Renal cortex interstitium (tissue), 11 donors: Measurements from ENCODE around the gene ZMIZ1. TPM values are rescaled to one million over a fixed set of nuclear protein-coding genes. Genes with fewer than 3 reads are reported as not detected.

Experiments used
- DNase-seq, 11 donors: peaks; one replicate each; pipeline ENCODE4 v3.0.0-alpha.2; 2013; ENCODE audit warnings: low read depth in 9 of 11, low spot score in 4 of 11; ENCODE audit errors: extremely low read depth in 1 of 11
- polyA plus RNA-seq, 3 donors: library from polyadenylated mRNA; unstranded; fragments of 120-200 nt; gene quantifications; one replicate each; pipeline ENCODE4 v1.2.1, GENCODE V29; 2013; ENCODE audit not compliant: insufficient read length in 3 of 3

The ZMIZ1 gene
- polyA plus RNA-seq, 3 donors = 69.2 to 85.6 (median 74.3) TPM

DNA sequence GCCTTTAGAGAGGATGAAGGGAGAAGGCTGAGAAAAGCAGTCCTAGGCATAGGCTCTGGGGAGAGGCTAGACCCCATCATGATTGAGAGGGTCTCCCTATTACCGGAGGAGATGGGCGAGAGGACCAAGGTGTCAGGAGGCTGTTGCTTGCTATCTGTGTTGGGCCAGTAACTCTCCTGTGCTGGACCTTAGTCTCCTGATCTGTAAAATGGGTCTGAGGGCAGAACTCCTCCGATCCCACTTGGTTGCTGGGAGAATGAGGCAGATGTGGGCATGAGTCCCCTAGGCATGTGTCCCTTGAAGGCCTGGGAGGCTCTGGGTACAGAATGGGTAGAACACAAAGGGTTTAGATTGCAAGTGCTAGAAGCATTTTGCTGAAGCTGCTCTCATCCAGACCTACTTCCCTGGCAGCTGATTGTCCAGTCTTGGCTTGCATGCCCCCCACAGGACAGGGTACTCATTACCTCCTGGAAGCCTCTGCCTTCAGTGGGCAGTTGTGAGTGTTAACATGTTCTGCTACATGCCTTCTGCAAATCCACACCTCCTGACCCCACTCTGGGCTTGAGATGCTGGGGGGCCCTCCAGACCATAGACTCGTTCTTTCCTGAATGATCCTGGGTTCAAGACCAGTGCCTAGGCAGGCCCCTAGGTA lies 4.4 kb downstream of the ZMIZ1 start:
- DNase-seq = no peak

DNA sequence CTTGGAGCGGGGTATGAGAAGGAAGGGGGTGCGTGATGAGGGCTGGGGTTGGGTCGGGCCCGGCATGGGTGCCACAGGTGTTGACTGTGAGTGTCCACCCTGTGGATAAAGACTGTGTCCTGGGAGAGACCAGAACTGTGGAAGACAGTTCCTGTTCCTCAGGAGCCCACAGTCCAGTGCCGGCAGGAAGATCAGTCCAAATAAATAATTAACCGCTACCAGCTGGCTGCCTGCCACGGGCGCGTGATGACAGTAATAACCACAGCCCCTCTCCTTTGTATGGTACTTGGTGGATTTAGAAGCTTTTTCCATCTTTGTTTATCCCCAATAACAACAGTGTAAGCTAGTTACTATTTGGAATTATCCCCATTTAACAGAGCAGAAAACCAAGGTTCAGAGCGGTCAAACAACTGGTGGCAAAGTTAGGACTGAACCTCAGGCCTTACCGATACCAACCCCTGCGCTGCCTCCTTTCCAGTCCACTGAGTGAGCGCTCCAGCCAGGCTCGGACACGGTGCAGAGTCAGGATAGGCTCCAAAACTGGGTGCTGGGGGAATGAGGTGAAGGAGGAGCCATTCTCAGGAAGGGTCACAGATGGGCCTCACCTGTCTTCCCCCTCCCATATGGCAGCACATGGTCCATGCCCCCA lies 5.1 kb downstream of the ZMIZ1 start:
- no peak for DNase-seq

DNA sequence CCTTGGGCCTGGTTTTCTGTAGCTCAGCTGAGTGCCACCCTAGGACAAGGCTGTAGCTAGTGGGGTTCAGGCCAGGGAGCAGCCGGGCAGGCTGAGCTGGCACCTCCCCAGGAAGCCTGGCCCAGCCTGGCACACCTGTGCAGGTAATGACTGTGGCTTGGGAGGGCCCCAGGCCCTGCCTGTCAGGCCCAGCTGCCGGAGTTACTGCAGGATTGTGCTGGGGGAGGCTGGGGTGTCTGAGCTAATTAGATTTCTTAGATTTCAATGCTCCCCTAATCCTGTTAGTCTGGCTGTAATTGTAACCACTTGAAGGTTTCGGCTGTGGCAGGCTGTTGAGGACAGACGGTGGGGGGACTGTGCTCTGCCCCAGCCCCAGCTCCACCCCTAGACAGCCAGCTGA lies 6.0 kb downstream of the ZMIZ1 start:
- no peak for DNase-seq

DNA sequence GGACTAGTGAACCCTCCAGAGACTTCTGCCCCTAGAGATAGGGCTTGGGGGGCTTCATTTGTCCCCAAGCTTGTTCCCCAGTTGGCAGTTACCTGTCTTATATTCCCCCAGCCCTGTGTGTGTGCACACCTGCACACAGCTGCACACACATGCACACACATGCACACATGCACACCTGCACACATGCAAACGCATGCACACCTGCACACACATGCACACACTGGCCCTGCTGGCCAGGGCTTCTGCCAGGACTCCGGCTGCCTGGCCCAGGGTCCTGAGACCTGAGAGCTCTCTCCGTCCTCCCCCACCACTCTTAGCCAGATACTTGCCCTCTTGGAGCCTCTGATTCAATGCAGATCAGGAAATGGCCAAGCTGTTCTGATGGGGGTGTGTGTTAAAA lies 6.7 kb downstream of the ZMIZ1 start:
- no peak for DNase-seq

DNA sequence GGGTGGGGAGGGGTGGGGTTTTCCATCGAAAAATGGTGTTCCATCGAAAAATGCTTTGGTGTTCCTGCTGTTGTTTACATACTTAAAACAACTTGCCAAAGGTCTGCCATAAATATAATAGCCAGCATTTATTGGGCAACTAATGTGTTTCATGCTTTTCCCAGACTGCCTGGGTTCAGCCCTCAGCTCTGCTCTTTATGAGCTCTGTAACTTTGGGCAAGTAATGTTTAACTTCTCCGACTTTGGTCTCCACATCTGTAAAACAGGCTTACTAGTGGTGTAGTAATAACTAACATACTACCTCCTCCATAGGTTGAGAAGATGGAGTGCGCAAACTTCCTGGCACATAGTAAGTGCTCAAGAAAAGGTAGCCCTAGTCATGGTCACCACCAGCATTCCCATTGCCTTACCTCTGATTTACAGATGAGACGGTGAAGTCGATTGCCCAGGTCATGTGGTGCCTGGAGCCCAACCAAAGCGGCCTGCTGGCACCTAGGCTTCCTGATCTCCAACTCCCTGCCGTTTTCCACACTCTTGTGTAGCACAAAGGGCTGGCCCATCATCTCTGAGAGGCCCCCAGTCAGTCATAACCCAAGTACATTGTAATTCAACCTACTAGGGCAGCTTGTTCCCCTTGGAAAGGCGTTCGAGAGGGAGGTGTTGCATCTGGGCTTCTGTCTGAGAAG lies 8.9 kb downstream of the ZMIZ1 start:
- DNase-seq = no peak

DNA sequence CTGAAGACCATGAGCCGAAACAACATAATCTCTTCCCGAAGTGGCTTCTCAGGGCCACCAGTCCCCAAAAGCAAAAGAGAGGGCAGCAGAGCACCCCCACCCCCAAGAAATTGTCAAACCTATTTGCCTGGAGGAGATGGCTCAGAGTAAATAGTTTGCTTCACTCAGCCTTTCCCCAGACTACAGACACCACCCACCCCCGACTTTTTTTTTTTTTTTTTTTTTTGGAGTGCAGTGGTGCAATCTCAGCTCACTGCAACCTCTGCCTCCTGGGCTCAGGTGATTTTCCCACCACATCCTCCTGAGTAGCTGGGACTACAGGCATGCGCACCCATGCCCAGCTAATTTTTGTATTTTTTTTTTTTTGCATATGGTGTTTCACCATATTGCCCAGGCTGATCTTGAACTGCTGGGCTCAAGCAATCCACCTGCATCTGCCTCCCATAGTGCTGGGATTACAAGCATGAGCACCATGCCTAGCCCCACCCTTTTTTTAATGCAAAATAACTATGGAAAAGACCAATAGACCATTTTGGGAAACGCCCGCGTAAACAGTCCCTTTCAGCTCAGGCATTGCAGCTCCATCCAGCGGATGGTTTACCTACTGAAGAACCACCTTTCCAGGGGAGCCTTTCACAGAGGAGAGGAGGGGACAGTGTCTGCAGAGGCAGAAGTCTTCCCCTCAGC lies 9.7 kb downstream of the ZMIZ1 start:
- DNase-seq = no peak

DNA sequence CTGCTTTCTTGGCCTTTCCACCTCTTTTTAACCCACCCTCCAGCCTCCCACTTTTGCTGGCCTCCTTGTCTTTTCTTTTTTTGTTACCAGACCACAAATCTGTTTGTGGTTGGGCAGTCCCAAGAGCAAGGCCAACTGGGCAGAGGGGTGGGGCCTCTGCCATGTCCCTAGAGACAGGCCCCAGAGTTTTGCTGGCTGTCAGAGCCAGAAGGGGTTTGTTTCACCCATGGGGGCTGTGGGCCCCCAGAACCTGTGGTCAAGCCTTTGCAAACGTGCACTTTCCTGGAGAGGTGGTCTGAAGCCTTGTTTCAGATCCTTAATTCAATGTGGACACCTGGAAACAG lies 10.3 kb downstream of the ZMIZ1 start:
- DNase-seq = no peak

DNA sequence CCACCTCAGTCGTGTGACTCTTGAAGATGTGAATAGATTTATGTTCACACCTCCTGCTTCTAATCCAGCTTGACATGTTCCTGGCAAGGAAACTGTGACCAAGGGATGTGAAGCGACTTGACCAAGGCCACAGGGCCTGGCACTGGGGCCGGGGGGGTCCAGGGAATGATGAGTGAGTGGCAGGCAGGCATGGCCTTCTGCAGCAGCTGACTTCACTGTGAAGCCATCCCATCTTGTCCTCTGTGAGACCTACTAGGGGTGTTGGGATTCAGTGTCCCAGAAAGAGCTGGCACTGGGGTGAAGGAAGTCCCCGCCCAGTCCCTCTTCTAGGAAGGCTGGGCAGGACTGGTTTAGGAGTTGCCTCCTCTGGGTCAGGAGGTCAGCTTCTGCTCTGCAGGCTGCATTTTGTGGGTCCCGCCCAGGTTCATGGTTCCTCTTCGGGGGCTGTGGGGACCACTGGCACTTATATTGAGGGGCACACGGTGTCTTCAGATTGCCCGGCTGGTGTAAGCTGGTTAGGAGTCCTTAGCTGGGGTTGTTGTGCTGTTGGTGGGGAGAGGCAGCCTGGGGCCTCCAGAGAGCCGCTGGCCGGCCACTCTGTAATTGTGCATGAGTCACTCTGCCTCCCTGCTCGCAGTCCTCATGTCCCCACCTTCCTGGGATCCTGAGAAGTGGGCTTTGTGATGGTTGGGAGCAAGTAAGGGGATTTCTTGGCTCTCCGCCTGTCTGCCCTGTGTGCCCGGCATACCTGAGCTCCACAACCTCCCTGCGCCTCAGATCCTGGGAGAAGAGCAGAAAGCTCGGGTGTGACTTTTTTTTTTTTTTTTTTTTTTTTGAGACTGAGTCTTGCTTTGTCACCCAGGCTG lies 11.0 kb downstream of the ZMIZ1 start:
- no peak for DNase-seq

DNA sequence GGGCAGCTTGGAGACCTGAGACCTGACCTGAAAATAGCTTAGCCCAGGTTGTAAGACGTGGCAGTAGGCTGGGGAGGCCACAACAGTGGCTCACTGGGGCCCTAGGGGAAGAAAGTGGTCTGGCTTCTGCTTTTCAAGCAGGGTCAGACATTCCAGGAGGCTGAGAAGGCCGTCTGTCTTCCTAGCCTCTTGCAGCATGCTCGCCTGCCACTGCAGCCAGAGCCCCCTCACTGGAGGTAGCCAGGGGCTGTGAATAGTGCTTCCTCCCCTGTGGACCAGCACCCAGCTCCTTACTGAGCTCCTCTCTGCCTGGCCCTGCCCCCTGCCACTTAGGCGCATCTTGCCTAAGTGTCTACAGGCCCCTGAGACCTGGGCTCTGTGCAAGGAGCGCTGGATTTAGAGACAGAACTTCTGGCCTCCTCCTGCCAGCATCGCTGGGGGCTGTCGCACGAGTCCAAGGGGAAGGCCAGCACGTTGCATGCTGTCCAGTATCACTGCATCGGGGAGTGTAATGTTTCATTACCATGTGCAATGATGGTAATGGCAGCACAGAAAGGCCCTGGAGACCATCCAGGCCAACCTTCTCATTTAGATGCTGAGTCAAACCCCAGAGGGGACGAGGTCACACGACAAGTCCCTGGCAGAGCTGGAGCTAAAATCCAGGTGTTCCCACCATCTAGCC lies 12.7 kb downstream of the ZMIZ1 start:
- DNase-seq = no peak

DNA sequence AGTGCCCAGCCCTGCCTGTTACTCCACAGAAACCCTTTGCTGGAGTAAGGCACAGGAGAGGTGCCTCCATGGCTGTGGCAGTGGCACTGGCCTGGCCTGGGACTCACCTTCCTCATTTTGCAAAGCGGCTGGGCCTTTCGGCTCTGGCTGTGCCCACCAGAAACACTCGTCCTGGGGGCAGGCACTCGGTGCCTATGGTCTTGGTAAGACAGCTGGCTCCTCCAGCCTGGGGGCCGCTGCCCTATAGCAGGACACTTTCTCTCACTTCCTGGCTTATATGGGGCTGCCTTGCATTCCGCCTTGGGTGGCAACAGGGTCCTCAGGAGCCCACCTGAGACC lies 13.2 kb downstream of the ZMIZ1 start:
- no peak for DNase-seq

DNA sequence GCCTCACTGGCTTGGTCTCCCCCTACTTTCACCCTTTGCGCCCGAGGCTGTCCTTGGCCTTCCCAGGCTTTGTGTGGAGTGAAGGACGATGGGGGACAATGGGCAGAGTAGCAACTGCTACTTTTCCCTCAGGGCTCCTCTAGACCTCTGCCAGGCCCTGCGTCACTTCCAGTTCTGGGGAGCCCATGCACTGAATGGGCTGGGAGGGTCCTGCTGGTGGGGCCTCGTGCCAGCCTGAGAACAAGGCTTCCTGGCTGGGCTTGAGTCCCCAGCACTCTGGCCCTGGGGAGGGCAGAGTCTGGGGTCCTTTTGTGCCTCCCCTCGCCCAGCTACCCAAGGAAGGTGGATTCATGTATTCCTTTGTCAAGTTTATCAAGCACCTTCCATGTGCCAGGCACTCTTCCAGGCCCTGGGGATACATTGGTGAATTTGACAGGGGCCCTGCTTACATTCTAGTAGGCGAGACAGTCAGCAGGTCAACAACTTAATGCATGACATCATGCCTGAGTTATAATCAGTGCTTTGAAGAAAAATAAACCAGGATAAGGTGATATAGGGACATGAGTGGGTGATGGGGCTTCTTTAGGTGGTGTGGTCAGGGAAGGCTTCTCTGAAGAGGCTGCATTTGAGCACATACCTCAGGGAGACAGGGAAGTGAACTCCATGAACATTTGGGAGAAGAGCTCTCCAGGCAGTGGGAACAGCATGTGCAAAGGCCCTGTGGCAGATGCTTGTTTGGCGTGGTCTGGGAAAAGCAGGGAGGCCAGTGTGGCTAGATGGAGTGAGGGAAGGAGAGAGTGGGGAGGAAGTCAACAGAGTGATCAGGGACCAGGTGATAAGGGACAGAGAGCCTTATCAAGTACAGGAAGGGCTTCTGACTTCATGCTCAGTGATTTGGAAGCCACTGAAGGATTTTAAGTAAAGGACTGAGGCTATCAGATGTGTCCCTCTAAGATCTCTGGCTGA lies 14.1 kb downstream of the ZMIZ1 start:
- no peak for DNase-seq

DNA sequence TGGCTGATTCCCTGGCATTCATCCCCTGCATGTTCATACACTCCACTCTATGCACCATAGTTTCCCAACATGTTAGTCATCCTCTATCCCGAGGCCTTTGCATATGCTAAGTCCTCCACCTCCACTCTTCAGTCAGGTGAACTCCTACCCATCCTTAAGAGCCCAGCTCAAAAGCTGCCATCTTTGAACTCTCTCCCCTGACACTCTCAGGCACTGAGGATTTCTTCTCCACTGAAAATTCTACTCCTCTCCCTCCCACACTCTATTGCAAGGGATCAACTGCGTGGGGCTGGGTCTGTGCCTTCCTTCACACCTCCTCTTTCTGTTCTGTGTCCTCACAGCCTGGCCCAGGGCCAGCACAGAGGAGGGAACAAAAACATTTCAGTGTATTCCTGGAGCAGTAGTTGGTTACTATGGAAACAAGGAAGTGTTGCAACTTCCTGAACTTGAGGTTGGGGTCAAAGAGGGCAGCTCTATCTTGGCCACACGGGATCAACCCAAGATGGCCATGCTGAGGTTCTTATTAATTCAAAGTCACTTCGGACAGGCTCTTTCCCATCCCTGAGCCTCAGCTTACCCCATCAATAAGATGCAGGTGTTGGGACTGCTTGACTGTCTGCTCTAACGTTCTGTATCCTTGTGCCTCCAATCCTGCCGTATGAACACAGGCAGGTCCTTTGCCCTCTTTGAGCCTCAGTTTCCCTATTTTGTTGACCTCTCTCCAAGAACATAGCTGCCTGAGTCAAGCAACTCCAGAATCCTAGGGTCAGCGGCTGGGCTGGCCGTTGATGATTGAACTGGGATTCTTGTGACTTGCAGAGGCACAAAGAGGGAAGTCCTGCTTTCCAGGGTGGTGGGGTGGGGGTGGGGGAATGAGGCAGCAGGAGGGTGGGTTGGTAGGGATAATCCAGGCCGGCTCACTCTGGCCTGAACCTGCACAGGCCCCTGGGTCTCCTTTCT lies 15.5 kb downstream of the ZMIZ1 start:
- peak in 4 of 11 donors; percentile 54 to 87 (median 64) for DNase-seq

DNA sequence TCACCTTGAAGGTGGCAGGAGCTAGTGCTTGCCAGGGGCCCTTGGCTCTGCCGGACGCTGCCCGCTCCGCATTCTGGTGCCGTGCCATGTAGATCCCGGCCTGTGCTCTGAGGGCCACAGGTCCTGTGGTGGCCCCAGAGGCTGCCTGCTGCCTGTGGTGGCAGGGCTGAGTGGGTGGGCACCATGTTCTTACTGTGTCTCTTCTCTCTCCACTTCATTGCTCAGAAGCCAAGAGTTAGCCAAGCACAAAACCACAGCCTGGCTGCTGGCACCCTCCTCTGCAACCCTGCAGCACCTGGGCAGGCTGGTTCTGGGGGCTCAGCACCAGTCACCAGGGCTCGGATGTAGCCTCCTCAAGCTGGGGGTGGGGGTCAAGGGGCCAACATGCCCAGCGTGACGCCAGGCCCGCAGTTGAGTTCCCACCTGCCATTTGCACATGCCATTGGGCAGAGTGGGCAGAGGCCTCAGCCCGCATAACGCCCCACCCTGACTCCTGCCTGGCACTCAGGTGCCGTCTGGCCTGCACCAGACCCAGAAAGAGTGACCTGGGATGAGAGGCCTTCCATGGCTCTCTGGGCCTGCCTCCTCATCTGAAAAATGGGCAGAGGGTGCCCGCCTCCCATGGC lies 16.3 kb downstream of the ZMIZ1 start:
- no peak for DNase-seq

DNA sequence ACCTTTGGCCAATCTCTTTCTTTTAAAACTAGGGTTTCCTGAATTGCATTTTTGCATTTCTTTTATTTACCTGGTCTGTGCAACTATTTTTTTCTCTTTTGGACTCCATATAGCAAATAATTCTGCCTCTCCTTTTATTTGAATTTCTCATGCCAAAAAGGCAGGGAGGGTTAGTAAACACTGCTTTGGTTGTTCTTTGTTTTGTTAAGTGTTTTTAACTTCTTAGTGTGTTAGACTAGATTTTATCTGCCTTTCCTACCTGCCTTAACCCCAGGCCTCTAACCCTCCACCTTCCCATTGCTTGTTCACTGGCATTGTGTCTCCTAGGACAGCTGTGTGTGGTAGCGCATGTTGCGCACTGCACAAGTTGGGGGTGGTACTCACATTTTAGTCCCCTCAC lies 18.1 kb downstream of the ZMIZ1 start:
- DNase-seq = no peak

DNA sequence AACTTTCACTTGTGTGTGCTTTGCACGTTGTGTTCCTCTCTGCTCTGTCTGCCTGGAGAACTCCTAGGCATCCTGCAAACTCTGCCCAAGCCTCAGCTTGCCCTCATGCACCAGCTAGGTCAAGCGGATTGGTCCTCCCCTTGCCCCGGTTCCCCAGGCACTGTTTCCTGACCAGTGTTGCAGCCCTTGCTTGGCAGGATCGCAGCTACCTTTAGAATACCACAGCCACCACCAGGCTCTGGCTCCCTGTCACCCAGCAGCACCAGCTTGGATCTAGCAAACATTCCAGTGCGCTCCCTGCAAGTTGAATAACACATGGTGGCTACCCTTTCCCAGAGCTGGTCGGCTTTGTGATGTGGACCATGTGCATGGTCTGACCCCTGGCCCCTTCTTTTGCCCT lies 19.0 kb downstream of the ZMIZ1 start:
- no peak for DNase-seq

DNA sequence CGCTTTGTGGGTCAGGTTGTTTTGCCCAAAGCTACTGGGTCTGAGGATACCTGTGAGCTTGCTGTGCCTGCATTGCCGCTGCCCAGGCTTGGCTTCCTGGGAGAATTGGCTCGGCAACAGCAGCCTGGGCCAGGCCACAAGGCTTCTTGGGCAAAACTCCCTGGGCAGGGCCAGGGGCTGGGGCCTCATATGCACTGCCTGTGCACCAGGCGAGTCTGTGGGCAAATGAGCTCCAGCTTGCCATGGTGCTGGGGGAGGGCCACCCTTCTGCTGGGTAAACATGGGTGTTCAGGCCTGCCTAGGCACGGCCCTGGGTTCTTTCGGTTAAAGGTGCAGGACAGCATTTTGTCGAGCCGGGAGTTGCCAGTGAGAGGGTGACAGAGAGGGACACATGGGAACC lies 19.4 kb downstream of the ZMIZ1 start:
- no peak for DNase-seq
